NCI-H128 (cell line): ENCODE data around the gene MYO18B.

ENCODE experiments used
- DNase-seq: peaks from one replicate; lab custom pipeline; 2025; ENCODE audit not compliant: unreplicated experiment; lab: John Stamatoyannopoulos, UW

Gene MYO18B

GRCh38 chr22:25845985-25846745, 104.2 kb downstream of the MYO18B start:
- no peak for DNase-seq

- DNase-seq, result no peak
Observed at GRCh38 chr22:25847451-25847850, 105.5 kb downstream of the MYO18B start.

- no peak for DNase-seq
Observed at GRCh38 chr22:25848954-25849353, 107.0 kb downstream of the MYO18B start.

- DNase-seq, result no peak
Observed at GRCh38 chr22:25849522-25849921, 107.5 kb downstream of the MYO18B start.

- no peak for DNase-seq
Observed at GRCh38 chr22:25852223-25852622, 110.2 kb downstream of the MYO18B start.

GRCh38 chr22:25853078-25853477, 111.1 kb downstream of the MYO18B start:
- no peak for DNase-seq

- DNase-seq, result no peak
Observed at GRCh38 chr22:25853501-25854284, 111.7 kb downstream of the MYO18B start.

GRCh38 chr22:25869771-25870170, 127.8 kb downstream of the MYO18B start:
- DNase-seq, result no peak

- DNase-seq, result no peak
Observed at GRCh38 chr22:25874327-25874726, 132.3 kb downstream of the MYO18B start.

GRCh38 chr22:25875461-25875860, 133.5 kb downstream of the MYO18B start:
- no peak for DNase-seq

GRCh38 chr22:25876871-25877270, 134.9 kb downstream of the MYO18B start:
- no peak for DNase-seq

GRCh38 chr22:25878933-25879332, 136.9 kb downstream of the MYO18B start:
- no peak for DNase-seq

- DNase-seq, result no peak
Observed at GRCh38 chr22:25880524-25880923, 138.5 kb downstream of the MYO18B start.

- DNase-seq, result no peak
Observed at GRCh38 chr22:25881210-25881755, 139.3 kb downstream of the MYO18B start.

GRCh38 chr22:25882360-25882759, 140.4 kb downstream of the MYO18B start:
- DNase-seq, result no peak

- no peak for DNase-seq
Observed at GRCh38 chr22:25883482-25884033, 141.6 kb downstream of the MYO18B start.

GRCh38 chr22:25884121-25884520, 142.1 kb downstream of the MYO18B start:
- DNase-seq, result no peak

- DNase-seq, result no peak
Observed at GRCh38 chr22:25888399-25889054, 146.5 kb downstream of the MYO18B start.

- DNase-seq, result no peak
Observed at GRCh38 chr22:25890651-25891050, 148.7 kb downstream of the MYO18B start.

- no peak for DNase-seq
Observed at GRCh38 chr22:25892678-25893077, 150.7 kb downstream of the MYO18B start.

- no peak for DNase-seq
Observed at GRCh38 chr22:25895678-25896077, 153.7 kb downstream of the MYO18B start.
